ENCODE measurements around the gene CABCOCO1.

Gene CABCOCO1

DNA sequence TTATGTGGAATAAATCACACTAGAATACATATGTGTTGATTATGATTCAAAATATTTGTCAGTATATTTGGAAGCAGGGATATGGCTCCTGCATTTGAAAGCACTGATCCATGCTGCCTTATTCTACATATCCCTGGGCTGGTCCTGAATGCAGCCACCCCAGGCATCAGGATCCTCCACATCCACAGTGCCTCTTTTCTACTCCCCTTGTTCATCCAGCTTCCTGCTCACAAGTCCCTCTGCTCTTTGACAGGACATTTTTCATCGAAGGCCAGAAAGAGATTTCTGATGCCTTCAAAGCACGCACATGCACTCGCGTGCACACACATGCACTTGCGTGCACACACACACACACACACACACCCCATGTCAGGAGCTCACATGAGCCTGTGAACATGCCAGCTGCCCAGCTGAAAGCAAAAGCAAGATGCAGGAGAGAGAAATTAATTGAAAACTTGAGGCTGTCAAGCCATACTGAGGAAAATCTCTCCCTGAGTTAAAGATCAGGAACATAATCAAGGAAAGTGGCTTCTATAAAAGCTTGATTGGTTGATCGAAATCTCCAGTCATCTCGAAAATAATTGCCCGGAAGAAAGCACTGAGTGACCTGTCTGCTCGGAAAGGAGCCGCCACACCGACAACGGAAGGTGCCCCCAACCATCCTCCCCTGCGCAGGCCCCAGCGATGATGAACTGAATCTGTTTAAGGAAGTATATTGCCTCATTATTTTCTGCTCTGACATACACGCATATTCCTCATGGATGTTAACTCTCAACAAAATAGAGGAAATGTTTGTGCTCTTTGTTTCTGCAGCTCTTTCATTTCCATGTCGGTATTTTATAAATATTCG is 134.8 kb downstream of the CABCOCO1 start:
- no peaks in the 10 kb centered on the region for H3K27me3 Mint-ChIP-seq (ENCODE audit: low read depth)
- no peak overlapping the region for H3K27ac Mint-ChIP-seq
- DNase-seq (ENCODE audit: low spot score) = no peak
- no peaks in the 10 kb centered on the region for H3K9me3 Mint-ChIP-seq
- peaks cover under 1% of the 10 kb centered on the region for H3K4me1 Mint-ChIP-seq (ENCODE audit: low read depth)
- no peak overlapping the region for H3K4me3 Mint-ChIP-seq
- H3K36me3 Mint-ChIP-seq (ENCODE audit: low read depth) = no peaks in the 10 kb centered on the region

DNA sequence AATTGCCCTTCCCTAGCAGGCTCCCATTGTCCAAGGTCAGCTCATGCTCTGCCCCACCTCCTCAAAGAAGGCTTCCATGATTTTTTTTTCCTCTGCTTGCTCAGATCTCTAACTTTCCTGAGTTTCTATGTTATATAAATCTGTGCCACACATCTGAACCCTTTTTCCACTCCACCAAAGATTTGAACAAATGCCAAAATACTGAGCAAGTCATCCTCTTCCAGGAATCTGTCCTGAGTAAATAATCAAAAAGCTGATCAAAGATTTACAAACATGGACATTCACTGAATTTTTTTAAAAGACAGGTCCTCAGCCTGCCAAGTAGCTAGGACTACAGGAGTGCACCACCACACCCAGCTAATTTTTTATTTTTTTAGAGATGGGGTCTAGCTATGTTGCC is 136.0 kb downstream of the CABCOCO1 start:
- no peak overlapping the region for H3K27ac Mint-ChIP-seq
- no peaks in the 10 kb centered on the region for H3K27me3 Mint-ChIP-seq (ENCODE audit: low read depth)
- no peaks in the 10 kb centered on the region for H3K9me3 Mint-ChIP-seq
- H3K4me3 Mint-ChIP-seq = no peak overlapping the region
- H3K36me3 Mint-ChIP-seq (ENCODE audit: low read depth) = peaks cover 2% of the 10 kb centered on the region
- no peak for DNase-seq (ENCODE audit: low spot score)
- no peaks in the 10 kb centered on the region for H3K4me1 Mint-ChIP-seq (ENCODE audit: low read depth)

DNA sequence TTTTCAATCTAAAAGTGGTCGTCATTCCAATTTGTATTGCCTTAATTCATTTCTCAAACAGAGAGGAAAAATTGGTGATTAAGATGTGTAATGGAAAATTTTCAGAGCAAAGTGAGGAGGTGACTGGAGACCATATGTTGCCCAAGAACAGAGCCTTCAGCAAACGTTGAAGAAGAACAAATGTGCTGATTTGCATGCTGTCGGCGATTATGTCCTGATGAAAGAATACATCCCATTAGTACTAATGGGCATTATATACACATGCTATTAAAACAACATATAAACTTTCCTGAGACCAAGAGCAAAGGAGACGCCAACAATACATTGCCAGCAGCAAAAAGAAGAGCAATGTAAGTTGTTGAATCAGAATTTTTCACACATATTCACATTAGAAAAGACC is 138.8 kb downstream of the CABCOCO1 start:
- Mint-ChIP-seq H3K4me1 (ENCODE audit: low read depth) (peaks cover 7% of the 10 kb centered on the region), H3K36me3 (ENCODE audit: low read depth) (peaks cover 2% of the 10 kb centered on the region), H3K27ac (no peak overlapping the region), H3K27me3 (ENCODE audit: low read depth) (no peaks in the 10 kb centered on the region), H3K9me3 (no peaks in the 10 kb centered on the region), H3K4me3 (no peak overlapping the region)
- no peak for DNase-seq (ENCODE audit: low spot score)

DNA sequence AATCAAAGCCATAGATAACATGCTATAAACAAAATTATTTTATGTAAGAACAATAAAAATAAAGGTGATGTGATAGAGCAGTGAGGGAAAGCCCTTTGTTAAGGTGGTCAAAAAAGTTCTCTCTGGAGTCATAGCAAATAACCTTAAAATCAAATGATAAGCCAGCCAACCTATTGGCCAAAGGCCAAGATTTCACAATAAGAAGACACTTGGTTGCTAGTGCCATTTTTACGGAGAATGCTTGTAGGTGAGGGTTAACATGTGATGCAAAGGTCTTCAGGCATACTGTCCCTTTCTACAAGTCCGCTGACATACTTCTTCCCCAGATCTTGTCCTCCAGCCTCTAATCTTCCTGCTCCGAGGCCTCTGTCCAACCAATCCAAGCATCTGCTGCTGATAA is 140.5 kb downstream of the CABCOCO1 start:
- Mint-ChIP-seq H3K4me1 (ENCODE audit: low read depth) (peaks cover 7% of the 10 kb centered on the region), H3K4me3 (no peak overlapping the region)

DNA sequence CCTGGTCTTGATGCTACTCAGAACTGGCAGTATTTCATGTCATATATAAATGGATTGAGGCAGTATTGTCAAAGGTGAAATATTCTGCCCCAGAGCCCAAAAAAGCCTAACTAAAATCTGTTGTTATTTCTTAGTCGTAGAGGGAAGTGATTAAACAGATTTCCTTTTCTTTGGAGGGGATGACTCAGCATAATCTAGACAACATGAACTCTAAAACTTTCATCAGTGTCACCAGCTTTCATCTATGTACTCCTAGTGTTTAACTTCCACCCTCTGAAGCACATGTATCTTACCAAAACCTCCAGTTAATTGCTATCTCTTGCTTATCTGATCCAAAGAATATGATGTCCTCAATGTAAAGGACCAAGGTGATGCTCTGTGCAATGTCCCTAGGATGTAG is 141.7 kb downstream of the CABCOCO1 start:
- no peak for DNase-seq (ENCODE audit: low spot score)
- H3K4me3 Mint-ChIP-seq = no peak overlapping the region
- H3K27me3 Mint-ChIP-seq (ENCODE audit: low read depth) = no peaks in the 10 kb centered on the region
- peaks cover 2% of the 10 kb centered on the region for H3K36me3 Mint-ChIP-seq (ENCODE audit: low read depth)
- no peaks in the 10 kb centered on the region for H3K9me3 Mint-ChIP-seq
- peaks cover 10% of the 10 kb centered on the region for H3K4me1 Mint-ChIP-seq (ENCODE audit: low read depth)
- H3K27ac Mint-ChIP-seq = no peak overlapping the region

More for the DNA sequence above, 140.5 kb downstream of the CABCOCO1 start:
- H3K27me3 Mint-ChIP-seq (ENCODE audit: low read depth) = no peaks in the 10 kb centered on the region
- no peaks in the 10 kb centered on the region for H3K9me3 Mint-ChIP-seq
- H3K36me3 Mint-ChIP-seq (ENCODE audit: low read depth) = peaks cover 2% of the 10 kb centered on the region
- DNase-seq (ENCODE audit: low spot score) = no peak
- no peak overlapping the region for H3K27ac Mint-ChIP-seq

DNA sequence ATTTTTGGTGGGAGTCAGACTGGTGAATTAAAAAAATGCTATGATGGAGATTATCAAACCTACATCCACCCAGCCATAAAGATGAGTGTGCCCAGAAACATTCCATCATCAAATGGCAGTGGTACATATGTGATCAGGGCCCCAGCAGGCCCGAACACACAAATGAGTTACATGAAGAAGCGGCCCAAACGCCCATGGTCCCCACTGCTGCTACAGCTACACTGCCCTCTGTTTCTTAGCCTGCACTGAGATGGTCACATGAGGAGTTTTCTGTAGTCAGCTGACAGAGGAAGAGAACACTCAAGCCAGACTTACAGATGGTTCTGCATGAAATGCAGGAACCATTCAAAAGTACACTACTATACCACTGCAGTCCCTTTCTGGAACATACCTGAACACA is 142.4 kb downstream of the CABCOCO1 start:
- no peaks in the 10 kb centered on the region for H3K9me3 Mint-ChIP-seq
- peaks cover 10% of the 10 kb centered on the region for H3K4me1 Mint-ChIP-seq (ENCODE audit: low read depth)
- H3K4me3 Mint-ChIP-seq = no peak overlapping the region
- H3K27ac Mint-ChIP-seq = no peak overlapping the region
- peaks cover 2% of the 10 kb centered on the region for H3K36me3 Mint-ChIP-seq (ENCODE audit: low read depth)
- no peak for DNase-seq (ENCODE audit: low spot score)
- no peaks in the 10 kb centered on the region for H3K27me3 Mint-ChIP-seq (ENCODE audit: low read depth)

DNA sequence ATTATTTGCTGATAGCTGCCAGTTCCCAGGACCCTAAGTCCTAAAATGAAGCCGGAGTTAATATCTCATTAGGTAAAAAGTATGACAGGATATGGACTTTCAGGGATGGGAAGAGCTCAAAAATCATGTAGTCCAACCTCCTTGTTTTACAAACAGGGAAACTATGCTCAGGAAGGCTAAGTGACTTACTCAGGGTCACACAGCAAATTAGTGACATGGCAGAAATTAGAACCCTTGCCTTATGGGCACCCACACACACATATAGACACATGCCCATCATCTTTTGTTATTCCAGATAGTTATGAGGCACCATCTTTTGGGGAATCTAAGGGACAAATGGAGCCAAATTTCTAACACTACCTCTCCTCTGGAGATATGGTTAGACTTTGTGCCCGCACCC is 147.5 kb downstream of the CABCOCO1 start:
- no peaks in the 10 kb centered on the region for H3K27me3 Mint-ChIP-seq (ENCODE audit: low read depth)
- no peaks in the 10 kb centered on the region for H3K9me3 Mint-ChIP-seq
- no peak overlapping the region for H3K27ac Mint-ChIP-seq
- no peak for DNase-seq (ENCODE audit: low spot score)
- peaks cover 23% of the 10 kb centered on the region for H3K4me1 Mint-ChIP-seq (ENCODE audit: low read depth)
- H3K36me3 Mint-ChIP-seq (ENCODE audit: low read depth) = no peaks in the 10 kb centered on the region
- no peak overlapping the region for H3K4me3 Mint-ChIP-seq

DNA sequence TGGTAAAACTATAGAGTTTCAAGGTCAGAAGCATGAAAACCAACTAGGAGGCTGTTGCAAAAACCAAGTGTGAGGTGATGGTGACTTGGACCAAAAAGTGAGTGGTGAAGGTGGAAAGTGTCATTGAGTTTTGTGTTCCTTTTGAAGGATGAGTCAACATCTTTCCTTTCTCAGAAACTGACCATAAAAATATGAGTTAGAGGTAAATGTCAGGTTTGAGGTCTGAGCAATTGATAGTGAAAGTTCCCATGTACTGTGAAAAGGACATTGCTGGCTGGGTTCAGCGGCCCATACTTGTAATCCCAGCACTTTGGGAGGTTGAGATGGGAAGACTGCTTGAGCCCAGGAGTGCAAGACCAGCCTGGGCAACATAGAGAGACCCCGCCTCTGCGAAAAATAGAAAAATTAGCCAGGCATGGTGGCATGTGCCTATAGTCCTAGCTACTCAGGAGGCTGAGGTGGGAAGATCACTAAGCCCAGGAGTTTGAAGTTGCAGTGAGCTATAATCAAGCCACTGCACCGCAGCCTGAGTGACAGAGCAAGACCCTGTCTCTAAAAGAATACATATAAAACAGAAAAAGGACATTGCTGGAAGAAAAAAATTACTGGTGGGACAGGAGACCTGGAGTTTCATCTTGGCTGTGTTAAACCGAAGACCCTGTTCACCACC is 149.5 kb downstream of the CABCOCO1 start:
- no peak overlapping the region for H3K4me3 Mint-ChIP-seq
- H3K36me3 Mint-ChIP-seq (ENCODE audit: low read depth) = no peaks in the 10 kb centered on the region
- H3K4me1 Mint-ChIP-seq (ENCODE audit: low read depth) = peaks cover 27% of the 10 kb centered on the region
- no peak for DNase-seq (ENCODE audit: low spot score)
- H3K27me3 Mint-ChIP-seq (ENCODE audit: low read depth) = no peaks in the 10 kb centered on the region
- H3K9me3 Mint-ChIP-seq = no peaks in the 10 kb centered on the region
- H3K27ac Mint-ChIP-seq = no peak overlapping the region

DNA sequence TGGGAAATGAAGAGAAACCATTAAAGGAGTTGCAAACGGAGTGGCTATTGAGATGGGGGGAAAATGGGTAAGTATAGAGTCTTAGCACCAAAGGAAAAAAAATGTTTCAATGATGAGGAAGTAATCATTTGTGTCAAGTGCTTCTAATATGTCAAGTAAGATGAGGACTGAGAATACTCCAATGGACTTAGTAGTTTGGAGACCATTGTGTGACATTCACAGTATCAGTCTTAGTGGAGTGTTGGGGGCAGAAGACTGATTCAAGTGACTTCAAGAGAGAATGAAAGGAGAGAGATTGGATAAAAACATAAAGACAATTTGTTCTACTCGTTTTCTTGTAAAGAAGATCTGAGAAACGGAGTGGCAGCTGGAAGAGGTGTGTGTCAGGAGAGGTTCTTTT is 150.2 kb downstream of the CABCOCO1 start:
- no peaks in the 10 kb centered on the region for H3K9me3 Mint-ChIP-seq
- H3K4me3 Mint-ChIP-seq = no peak overlapping the region
- H3K36me3 Mint-ChIP-seq (ENCODE audit: low read depth) = no peaks in the 10 kb centered on the region
- H3K4me1 Mint-ChIP-seq (ENCODE audit: low read depth) = peaks cover 29% of the 10 kb centered on the region
- H3K27ac Mint-ChIP-seq = no peak overlapping the region
- DNase-seq (ENCODE audit: low spot score) = no peak
- H3K27me3 Mint-ChIP-seq (ENCODE audit: low read depth) = no peaks in the 10 kb centered on the region

DNA sequence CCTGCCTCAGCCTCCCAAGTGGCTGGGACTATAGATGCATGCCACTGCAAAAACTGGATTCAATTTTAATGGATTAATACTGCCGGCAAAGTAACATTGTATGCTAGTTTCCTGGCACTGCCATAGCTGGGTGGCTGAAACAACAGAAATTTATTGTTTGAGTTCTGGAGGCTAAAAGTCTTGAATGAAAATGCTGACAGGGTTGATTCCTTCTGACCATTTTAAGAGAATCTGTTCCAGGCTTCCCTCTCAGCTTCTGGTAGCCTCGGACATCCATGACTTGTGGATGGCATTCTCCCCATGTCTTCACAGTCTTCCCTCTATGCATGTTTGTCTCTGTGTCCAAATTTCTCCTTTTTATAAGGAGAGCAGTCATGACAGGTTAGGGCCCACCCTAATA is 151.4 kb downstream of the CABCOCO1 start:
- no peaks in the 10 kb centered on the region for H3K36me3 Mint-ChIP-seq (ENCODE audit: low read depth)

DNA sequence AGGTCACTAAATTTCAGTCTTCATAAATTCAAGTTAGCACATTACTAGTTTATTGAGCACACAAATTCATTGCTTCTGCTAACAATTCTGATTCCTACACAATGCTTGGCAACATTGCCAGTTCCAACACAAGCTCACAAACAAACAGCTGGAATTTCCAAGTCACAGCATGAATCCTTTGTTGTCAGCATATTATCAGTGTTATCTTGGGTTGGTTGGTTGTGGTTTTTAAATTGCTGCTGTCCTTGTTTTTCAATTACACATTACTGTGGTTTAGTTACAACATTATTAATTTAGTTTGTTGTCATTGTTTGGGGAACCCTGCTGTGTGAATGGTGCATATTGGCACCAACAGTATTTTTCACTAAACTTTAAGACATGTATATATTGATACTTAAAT is 152.8 kb downstream of the CABCOCO1 start:
- Mint-ChIP-seq H3K4me3 (no peak overlapping the region), H3K36me3 (ENCODE audit: low read depth) (no peaks in the 10 kb centered on the region), H3K9me3 (no peaks in the 10 kb centered on the region), H3K27ac (no peak overlapping the region), H3K27me3 (ENCODE audit: low read depth) (no peaks in the 10 kb centered on the region), H3K4me1 (ENCODE audit: low read depth) (peaks cover 35% of the 10 kb centered on the region)
- DNase-seq (ENCODE audit: low spot score) = no peak

More for the DNA sequence above, 151.4 kb downstream of the CABCOCO1 start:
- DNase-seq (ENCODE audit: low spot score) = no peak
- Mint-ChIP-seq H3K9me3 (no peaks in the 10 kb centered on the region), H3K27ac (no peak overlapping the region), H3K4me3 (no peak overlapping the region), H3K27me3 (ENCODE audit: low read depth) (no peaks in the 10 kb centered on the region), H3K4me1 (ENCODE audit: low read depth) (peaks cover 32% of the 10 kb centered on the region)
